GM20431 (cell line): ENCODE results near the gene SDK1.
"Not testable (repeated sequence)": the region's sequence is repeated elsewhere in the genome, so short reads cannot be mapped to it uniquely, and the experiment has no call there.

Source experiments
- in situ Hi-C: fragments of 300-500 bp; cut with MseI, MboI; formaldehyde crosslinking; loops from one replicate; pipeline ENCODE4 v1.15.0; 2020; ENCODE audit warnings: low sequenced_read_pairs; ENCODE audit not compliant: unreplicated experiment

SDK1 gene

GRCh38 chr7:3691478-3692158, 390.6 kb downstream of the SDK1 start:
- in situ Hi-C loops = no loop called here

GRCh38 chr7:3695602-3696001, 394.6 kb downstream of the SDK1 start:
- in situ Hi-C loops = no loop called here

- in situ Hi-C loops = no loop called here
Observed at GRCh38 chr7:3696113-3696512, 395.1 kb downstream of the SDK1 start.

- in situ Hi-C loops = no loop called here
Observed at GRCh38 chr7:3697472-3697871, 396.4 kb downstream of the SDK1 start.

GRCh38 chr7:3705258-3705657, 404.2 kb downstream of the SDK1 start:
- in situ Hi-C loops = no loop called here

- in situ Hi-C loops = not testable (repeated sequence)
Observed at GRCh38 chr7:3706091-3706490, 405.0 kb downstream of the SDK1 start.

GRCh38 chr7:3710122-3710521, 409.1 kb downstream of the SDK1 start:
- in situ Hi-C loops = no loop called here

GRCh38 chr7:3710531-3710930, 409.5 kb downstream of the SDK1 start:
- in situ Hi-C loops = no loop called here

GRCh38 chr7:3712841-3713240, 411.8 kb downstream of the SDK1 start:
- in situ Hi-C loops = no loop called here

- in situ Hi-C loops = no loop called here
Observed at GRCh38 chr7:3721422-3721821, 420.4 kb downstream of the SDK1 start.

GRCh38 chr7:3722396-3722922, 421.4 kb downstream of the SDK1 start:
- in situ Hi-C loops = no loop called here

GRCh38 chr7:3725155-3726059, 424.4 kb downstream of the SDK1 start:
- in situ Hi-C loops = no loop called here

- in situ Hi-C loops = no loop called here
Observed at GRCh38 chr7:3730276-3730675, 429.2 kb downstream of the SDK1 start.

GRCh38 chr7:3732395-3733005, 431.4 kb downstream of the SDK1 start:
- in situ Hi-C loops = no loop called here

GRCh38 chr7:3733541-3734140, 432.6 kb downstream of the SDK1 start:
- in situ Hi-C loops = no loop called here

GRCh38 chr7:3738964-3739363, 437.9 kb downstream of the SDK1 start:
- in situ Hi-C loops = no loop called here

- in situ Hi-C loops = no loop called here
Observed at GRCh38 chr7:3739983-3740382, 438.9 kb downstream of the SDK1 start.

- in situ Hi-C loops = no loop called here
Observed at GRCh38 chr7:3747467-3747866, 446.4 kb downstream of the SDK1 start.

GRCh38 chr7:3748389-3748788, 447.3 kb downstream of the SDK1 start:
- in situ Hi-C loops = no loop called here

GRCh38 chr7:3753868-3754267, 452.8 kb downstream of the SDK1 start:
- in situ Hi-C loops = no loop called here
